HCT116 (cell line): Measurements from ENCODE around the gene PINK1. TPM values are rescaled to one million over a fixed set of nuclear protein-coding genes. Genes with fewer than 3 reads are reported as not detected.

Experiments used
- ATAC-seq: fragments of 200-7000 bp; cut with Tn5 transposase; 2 replicates; pipeline ENCODE4 v1.9.1; 2020; ENCODE audit warnings: mild to moderate bottlenecking, moderate library complexity
- BruUV-seq: library from RNA; stranded (reverse); fragments of 400-500 nt; replicated peaks from 2 replicates; lab custom pipeline; 2021; lab: Mats Ljungman, UMichigan
- CTCF ChIA-PET: fragments of 300-600 bp; sonication (Branson Sonifier 250); formaldehyde crosslinking; loops from one replicate; lab custom pipeline; 2021; ENCODE audit warnings: antibody characterized with exemption; lab: Charles Lee
- POLR2A ChIA-PET: fragments of 300-600, 350-600 bp; sonication (Branson Sonifier 250); formaldehyde crosslinking; loops from one replicate; lab custom pipeline; 2021; ENCODE audit warnings: antibody characterized with exemption; lab: Charles Lee
- RAD21 ChIA-PET, 2 experiments: fragments of 300-600 bp; sonication (Branson Sonifier 250); formaldehyde crosslinking; loops; one replicate each; lab custom pipeline; 2023; ENCODE audit warnings: low total read pairs in 2 of 2; ENCODE audit not compliant: uncharacterized antibody in 2 of 2, unreplicated experiment in 2 of 2, low non-redundant PET in 1 of 2; lab: Charles Lee
- DNase-seq: peaks from one replicate; pipeline ENCODE4 v3.0.0-alpha.2; 2010; ENCODE audit warnings: low read depth, low spot score
- H2AFZ ChIP-seq: fragments of 200-600 bp; shearing (Covaris generic), sonication (generic); 2 replicates; pipeline ENCODE4 v1.6.1; 2017; ENCODE audit warnings: low read depth, mixed run types, mixed read lengths, antibody characterized with exemption, low read length; ENCODE audit not compliant: poor library complexity, severe bottlenecking
- H3K27ac ChIP-seq: 2 replicates; pipeline ENCODE4 v1.5.1; 2012; ENCODE audit warnings: low read depth, low read length
- H3K27me3 ChIP-seq: fragments of 200-600 bp; sonication (generic); 2 replicates; pipeline ENCODE4 v1.6.1; 2016; ENCODE audit warnings: mixed run types, low read length, mixed read lengths; ENCODE audit not compliant: insufficient read depth
- H3K36me3 ChIP-seq, 2 experiments: fragments of 200-500 bp in 1 of 2; fragments of 200-600 bp in 1 of 2; sonication (Bioruptor generic) in 1 of 2; sonication (generic) in 1 of 2; 2 replicates each; pipeline versions ENCODE4 v1.5.1 to v1.6.1; 2014 to 2016; ENCODE audit warnings: low read length in 2 of 2, inconsistent platforms in 1 of 2, mixed read lengths in 1 of 2, mixed run types in 1 of 2; ENCODE audit not compliant: insufficient read depth in 2 of 2, control insufficient read depth in 1 of 2
- H3K4me1 ChIP-seq, 2 experiments: fragments of 200-600 bp in 1 of 2; sonication (generic) in 1 of 2; 2 replicates each; pipeline versions ENCODE4 v1.5.1 to v1.6.1; 2012 to 2017; ENCODE audit warnings: low read length in 2 of 2, inconsistent platforms in 1 of 2, mild to moderate bottlenecking in 1 of 2, mixed read lengths in 1 of 2, mixed run types in 1 of 2, moderate library complexity in 1 of 2; ENCODE audit not compliant: insufficient read depth in 2 of 2, control insufficient read depth in 1 of 2
- H3K4me2 ChIP-seq: fragments of 200-600 bp; sonication (generic); 2 replicates; pipeline ENCODE4 v1.6.1; 2017; ENCODE audit warnings: mixed run types, low read length, mixed read lengths
- H3K4me3 ChIP-seq, 2 experiments: fragments of 200-600 bp in 1 of 2; sonication (generic) in 1 of 2; replicated peaks in 1 of 2; 2 replicates each; pipeline ENCODE4 v1.5.1; 2011 to 2016; ENCODE audit warnings: low read length in 2 of 2, control low read depth in 1 of 2, low read depth in 1 of 2, mild to moderate bottlenecking in 1 of 2, mixed read lengths in 1 of 2, mixed run types in 1 of 2
- H3K79me2 ChIP-seq: fragments of 200-600 bp; sonication (generic); 2 replicates; pipeline ENCODE4 v1.6.1; 2017; ENCODE audit warnings: mild to moderate bottlenecking, mixed run types, low read length, moderate library complexity, mixed read lengths; ENCODE audit not compliant: insufficient read depth
- H3K9ac ChIP-seq: fragments of 200-600 bp; sonication (generic); 2 replicates; pipeline ENCODE4 v1.6.1; 2016; ENCODE audit warnings: low read length, mixed read lengths
- H3K9me2 ChIP-seq: fragments of 200-600 bp; sonication (generic), shearing (Covaris generic); 2 replicates; pipeline ENCODE4 v1.6.1; 2017; ENCODE audit warnings: mixed run types, mild to moderate bottlenecking, moderate library complexity; ENCODE audit not compliant: insufficient read depth
- H3K9me3 ChIP-seq, 2 experiments: fragments of 200-500 bp in 1 of 2; fragments of 200-600 bp in 1 of 2; sonication (Bioruptor generic) in 1 of 2; sonication (generic) in 1 of 2; 2 replicates each; pipeline ENCODE4 v1.6.1; 2014 to 2017; ENCODE audit warnings: low read length in 2 of 2, mixed read lengths in 2 of 2, inconsistent platforms in 1 of 2, low read depth in 1 of 2, mild to moderate bottlenecking in 1 of 2, mixed run types in 1 of 2, moderate library complexity in 1 of 2; ENCODE audit not compliant: control insufficient read depth in 1 of 2, insufficient read depth in 1 of 2
- H4K20me1 ChIP-seq: fragments of 200-600 bp; sonication (generic), shearing (Covaris generic); 2 replicates; pipeline ENCODE4 v1.6.1; 2017; ENCODE audit warnings: mixed run types, mild to moderate bottlenecking, moderate library complexity; ENCODE audit not compliant: insufficient read depth
- CTCF ChIP-seq, 3 experiments: fragments of 200-600 bp in 1 of 3; sonication (generic) in 1 of 3; IDR thresholded peaks in 2 of 3; conservative IDR thresholded peaks in 1 of 3; 2 replicates each; pipeline ENCODE4 v1.5.1; 2012 to 2017; ENCODE audit warnings: low read depth in 2 of 3, low read length in 2 of 3, antibody characterized with exemption in 1 of 3, borderline replicate concordance in 1 of 3, control low read depth in 1 of 3, mild to moderate bottlenecking in 1 of 3, mixed read lengths in 1 of 3, mixed run types in 1 of 3, moderate library complexity in 1 of 3; ENCODE audit not compliant: insufficient read depth in 1 of 3
- EZH2 ChIP-seq: fragments of 200-600 bp; sonication (generic); IDR thresholded peaks from 2 replicates; pipeline ENCODE4 v1.6.1; 2017; ENCODE audit warnings: antibody characterized with exemption, mixed run types
- EZH2phosphoT487 ChIP-seq: fragments of 200-600 bp; IDR thresholded peaks from 2 replicates; pipeline ENCODE4 v1.6.1; 2018; ENCODE audit warnings: antibody characterized with exemption, borderline replicate concordance
- RAD21 ChIP-seq: IDR thresholded peaks from 2 replicates; pipeline ENCODE4 v1.6.1; 2012; ENCODE audit warnings: low read depth, mild to moderate bottlenecking
- SP1 ChIP-seq: IDR thresholded peaks from 2 replicates; pipeline ENCODE4 v1.6.1; 2012; ENCODE audit warnings: low read depth
- TCF7L2 ChIP-seq: IDR thresholded peaks from 2 replicates; pipeline ENCODE4 v1.7.0; 2011; ENCODE audit warnings: borderline replicate concordance, inconsistent platforms; ENCODE audit not compliant: insufficient read depth, insufficient read length; ENCODE audit errors: extremely low read depth
- ZNF274 ChIP-seq: fragments of 200-500 bp; sonication (Bioruptor generic); IDR thresholded peaks from 2 replicates; pipeline ENCODE4 v1.6.1; 2014; ENCODE audit warnings: mild to moderate bottlenecking, low read depth, low read length, inconsistent platforms
- intact Hi-C: fragments of 100-400 bp; cut with micrococcal nuclease; formaldehyde crosslinking; loops from 2 replicates; pipeline ENCODE4 v1.10.0; 2022
- total RNA-seq: library from RNA; stranded (reverse); gene quantifications from one replicate; pipeline ENCODE4 v1.2.1, GENCODE V29; 2021; ENCODE audit not compliant: unreplicated experiment

Gene PINK1
- total RNA-seq, 1 experiment from 2014 or later: 29.4 TPM

- intact Hi-C loops: no loop called here
- Histone ChIP-seq H3K79me2 (no peaks in the 10 kb centered on the region), H3K4me2 (no peak overlapping the region), H3K4me3 (no peak overlapping the region), H3K4me1 (no peaks in the 10 kb centered on the region), H3K27me3 (no peaks in the 10 kb centered on the region), H3K9me2 (no peaks in the 10 kb centered on the region), H3K9me3 (no peaks in the 10 kb centered on the region), H2AFZ (no peak overlapping the region), H3K27ac (no peak overlapping the region), H3K36me3 (no peaks in the 10 kb centered on the region), H3K9ac (no peak overlapping the region), H4K20me1 (no peaks in the 10 kb centered on the region)
- POLR2A ChIA-PET: no interaction called here
- no TSS peak for BruUV-seq
- ATAC-seq (no peak), DNase-seq (no peak)
- RAD21 ChIA-PET: no interaction called here
- CTCF ChIA-PET: no interaction called here
- TF ChIP-seq RAD21 (no peak), TCF7L2 (no peak), ZNF274 (no peak), CTCF (IDR thresholded peaks at IDR 0.05 in 2 of 3, conservative IDR thresholded peaks at IDR 0.05 in 1 of 3; ENCODE audit: borderline replicate concordance in 1 of 3, insufficient read depth in 1 of 3, low read depth in 2 of 3, low read length in 2 of 3) (no peak), EZH2 (no peak), EZH2phosphoT487 (no peak), SP1 (no peak)
These were observed 52.5 kb downstream of the PINK1 start for GRCh38 chr1:20685741-20686140.
